HPDE6-E6E7 (cell line): ENCODE results near the gene MOSMO.
"Not testable (repeated sequence)": the region's sequence is repeated elsewhere in the genome, so short reads cannot be mapped to it uniquely, and the experiment has no call there.

Experiments
- DNase-seq: peaks from one replicate; pipeline ENCODE4 v3.0.0; 2011; ENCODE audit warnings: missing footprints; ENCODE audit errors: extremely low spot score

Gene MOSMO

DNA sequence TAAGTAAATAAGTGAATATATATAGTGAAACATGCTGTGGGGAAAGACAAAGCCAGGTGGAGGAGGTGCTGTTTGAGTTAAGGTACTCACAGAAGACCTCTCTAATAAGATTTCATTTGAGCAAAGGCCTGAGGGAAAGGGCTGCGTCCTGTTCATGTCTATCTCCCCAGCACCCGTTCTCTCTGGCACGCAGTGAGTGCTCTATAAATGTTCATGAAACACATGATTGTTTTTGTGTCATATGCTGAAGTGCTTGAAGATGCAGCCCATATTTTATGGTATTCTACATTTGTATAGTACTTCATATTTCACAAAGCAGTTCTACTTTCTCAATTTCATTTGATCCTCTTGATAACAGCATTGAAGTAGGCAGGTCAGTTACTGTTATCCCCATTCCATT lies 85.4 kb downstream of the MOSMO start:
- no peak for DNase-seq

- DNase-seq = no peak
Measured at GRCh38 chr16:22093996-22094395, 86.1 kb downstream of the MOSMO start.

GRCh38 chr16:22098405-22099255 lies 90.7 kb downstream of the MOSMO start:
- peak; percentile 61 for DNase-seq

DNA sequence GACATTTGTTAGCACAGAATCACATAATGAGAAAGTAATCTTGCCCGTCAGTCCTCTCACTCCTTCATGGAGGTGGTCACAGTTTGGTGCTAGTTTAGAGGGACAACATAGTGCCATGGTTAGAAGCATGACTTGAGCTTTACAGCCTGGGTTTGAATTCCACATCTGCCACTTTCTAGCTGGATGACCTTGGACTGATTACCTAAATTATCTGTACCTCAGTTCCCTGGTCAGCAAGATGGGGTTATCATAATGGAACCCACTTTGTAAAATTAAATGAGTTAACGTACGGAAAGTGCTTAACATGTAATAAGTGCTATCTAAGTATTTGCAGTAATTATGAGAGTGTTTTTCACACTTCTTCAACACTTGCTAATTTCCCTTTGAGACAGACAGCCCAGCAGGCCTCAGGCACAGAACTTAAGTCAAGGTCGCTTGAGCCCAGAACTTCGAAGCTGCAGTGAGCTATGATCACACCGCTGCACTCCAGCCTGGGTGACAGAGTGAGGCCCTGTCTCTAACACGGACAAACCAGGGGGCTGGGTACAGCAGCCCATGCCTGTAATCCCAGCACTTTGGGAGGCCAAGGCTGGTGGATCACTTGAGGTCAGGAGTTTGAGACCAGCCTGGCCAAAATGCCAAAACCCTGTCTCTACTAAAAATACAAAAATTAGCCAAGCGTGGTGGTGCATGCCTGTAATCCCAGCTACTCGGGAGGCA lies 91.5 kb downstream of the MOSMO start:
- no peak for DNase-seq

- no peak for DNase-seq
Measured at GRCh38 chr16:22103441-22103840, 95.5 kb downstream of the MOSMO start.

GRCh38 chr16:22109258-22109898 lies 101.5 kb downstream of the MOSMO start:
- DNase-seq = no peak

GRCh38 chr16:22111629-22112028 lies 103.7 kb downstream of the MOSMO start:
- DNase-seq = not testable (repeated sequence)

DNA sequence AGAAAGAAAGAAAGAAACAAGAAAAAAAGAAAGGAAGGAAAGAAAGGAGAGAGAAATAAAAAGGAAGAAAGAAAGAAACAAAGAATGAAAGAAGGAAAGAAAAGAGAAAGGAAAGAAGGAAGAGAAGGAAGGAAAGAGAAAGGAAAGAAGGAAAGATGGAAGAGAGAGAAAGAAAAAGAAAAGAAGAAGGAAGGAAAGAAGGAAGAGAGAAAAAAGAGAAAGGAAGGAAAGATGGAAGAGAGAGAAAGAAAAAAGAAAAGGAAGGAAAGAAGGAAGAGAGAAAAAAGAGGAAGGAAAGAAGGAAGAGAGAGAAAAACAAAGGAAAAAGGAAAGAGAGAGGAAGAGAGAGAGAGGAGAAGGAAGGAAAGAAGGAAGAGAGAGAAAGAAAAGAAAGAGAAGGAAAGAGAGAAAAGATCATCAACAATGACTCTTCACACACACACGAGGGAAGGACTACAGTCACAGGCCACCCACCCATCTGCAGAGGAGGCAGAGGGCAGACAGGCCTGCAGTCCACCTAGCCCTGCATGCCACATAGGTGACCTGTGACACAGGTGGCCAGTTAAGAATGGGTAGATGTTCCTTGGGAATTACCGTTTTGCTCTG lies 108.3 kb downstream of the MOSMO start:
- no peak for DNase-seq

DNA sequence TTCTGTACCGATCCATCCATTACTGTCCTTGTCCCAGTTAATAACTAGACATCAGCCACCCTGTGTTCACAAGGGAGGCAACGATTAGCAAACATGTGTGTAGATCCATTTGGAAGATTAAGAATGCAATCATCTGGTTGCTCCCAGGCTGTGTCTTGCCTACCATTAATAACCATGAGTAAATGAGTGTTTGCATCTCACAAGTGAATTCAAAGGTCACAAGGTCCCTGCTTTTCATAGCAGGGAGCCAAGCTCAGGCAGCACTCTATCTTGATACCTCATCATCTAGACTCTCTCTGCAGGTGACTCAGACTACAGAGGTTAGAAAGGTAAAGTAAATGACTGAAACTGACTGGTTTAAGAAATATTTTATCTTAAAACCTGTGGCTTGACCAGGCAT lies 109.7 kb downstream of the MOSMO start:
- peak; percentile 62 for DNase-seq

- no peak for DNase-seq
Measured at GRCh38 chr16:22120440-22120839, 112.5 kb downstream of the MOSMO start.

DNA sequence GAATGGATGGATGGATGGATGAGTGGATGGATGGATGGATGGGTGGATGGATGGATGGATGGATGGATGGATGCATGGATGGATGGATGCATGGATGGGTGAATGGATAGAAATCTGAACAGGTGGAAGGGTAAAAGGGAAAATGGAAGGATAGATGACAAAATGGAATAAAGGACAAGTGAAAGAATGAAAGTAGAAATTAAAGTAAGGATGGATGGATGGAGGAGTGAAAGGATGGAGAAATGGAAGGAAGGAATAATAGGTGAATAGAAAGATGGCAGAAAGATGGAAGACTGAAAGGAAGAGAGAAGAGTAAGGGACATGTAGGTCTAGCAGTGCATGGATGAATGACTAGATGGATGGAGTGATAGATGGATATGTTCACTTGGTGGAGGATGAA lies 114.3 kb downstream of the MOSMO start:
- no peak for DNase-seq

DNA sequence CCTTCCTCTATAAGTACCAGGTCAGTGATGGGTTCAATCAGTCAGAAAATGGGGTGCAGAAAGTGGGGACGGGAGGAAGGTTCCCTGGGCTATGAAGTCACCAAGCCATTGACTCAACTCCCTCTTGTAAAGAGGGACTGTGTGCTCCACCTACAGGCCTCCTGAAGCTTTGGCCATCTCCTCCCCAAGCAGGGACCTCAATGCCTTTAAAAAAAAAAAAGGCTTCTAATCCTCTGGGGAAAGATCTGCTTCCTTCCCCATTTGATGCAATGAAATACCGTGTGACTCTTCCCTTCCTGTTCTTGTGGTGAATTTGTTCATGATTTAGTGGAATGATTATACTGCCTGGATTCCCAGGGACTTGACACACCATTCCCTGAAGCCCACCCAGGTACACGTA lies 115.2 kb downstream of the MOSMO start:
- DNase-seq = no peak

DNA sequence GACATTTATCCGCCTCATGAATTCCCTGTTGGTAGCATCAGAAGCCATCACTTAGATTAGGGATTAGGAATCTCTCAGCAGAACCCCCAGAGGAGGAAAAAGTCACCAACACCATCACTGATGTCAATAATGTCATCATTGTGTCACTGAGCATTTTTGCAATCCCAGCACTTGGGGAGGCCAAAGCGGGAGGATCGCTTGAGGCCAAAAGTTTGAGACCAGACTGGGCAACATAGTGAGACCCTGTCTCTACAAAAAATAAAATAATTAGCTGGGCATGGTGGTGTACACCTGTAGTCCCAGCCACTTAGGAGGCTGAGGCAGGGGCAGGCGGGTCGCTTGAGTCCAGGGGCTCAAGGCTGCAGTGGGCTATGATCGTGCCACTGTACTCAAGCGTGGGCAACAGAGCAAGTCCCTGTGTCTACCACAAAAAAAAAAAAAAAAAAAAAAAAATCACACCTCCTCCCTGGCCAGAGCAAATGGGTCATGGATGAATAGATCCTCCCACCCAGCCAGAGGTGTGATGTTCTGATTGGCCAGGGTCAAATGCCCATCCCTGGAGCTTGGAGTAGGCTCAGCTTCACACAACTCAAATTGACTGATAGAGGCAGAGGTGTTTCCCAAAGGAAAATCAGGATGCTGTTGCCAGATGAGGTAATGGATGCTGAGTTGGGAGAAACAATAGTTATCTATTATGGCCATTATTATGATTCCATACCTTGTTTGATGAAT lies 116.0 kb downstream of the MOSMO start:
- DNase-seq = no peak

GRCh38 chr16:22124583-22125284 lies 116.8 kb downstream of the MOSMO start:
- no peak for DNase-seq

DNA sequence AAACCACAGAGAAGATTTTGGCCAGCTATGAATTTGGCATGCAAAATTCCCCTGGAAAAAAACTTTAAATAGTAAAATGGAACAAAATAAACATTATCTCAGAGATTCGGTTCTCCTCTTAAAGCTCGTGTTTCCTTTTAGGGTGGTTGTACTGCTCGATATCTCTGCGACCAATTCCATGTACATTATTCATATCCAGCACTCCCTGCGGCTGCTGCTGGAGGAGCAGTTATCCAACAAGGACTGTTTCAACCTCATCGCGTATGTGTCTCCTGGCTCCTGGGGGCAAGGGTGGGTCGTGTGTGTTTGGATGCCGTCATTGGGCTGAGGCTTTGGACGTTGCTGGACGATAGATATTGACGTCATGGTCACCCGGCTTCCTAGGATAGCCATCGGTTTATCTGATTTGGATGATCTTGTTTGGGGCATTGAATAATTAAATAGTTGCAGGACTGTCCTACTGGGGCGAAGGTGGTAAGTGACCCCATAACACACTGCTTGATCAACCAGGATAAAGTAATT lies 118.2 kb downstream of the MOSMO start:
- no peak for DNase-seq

DNA sequence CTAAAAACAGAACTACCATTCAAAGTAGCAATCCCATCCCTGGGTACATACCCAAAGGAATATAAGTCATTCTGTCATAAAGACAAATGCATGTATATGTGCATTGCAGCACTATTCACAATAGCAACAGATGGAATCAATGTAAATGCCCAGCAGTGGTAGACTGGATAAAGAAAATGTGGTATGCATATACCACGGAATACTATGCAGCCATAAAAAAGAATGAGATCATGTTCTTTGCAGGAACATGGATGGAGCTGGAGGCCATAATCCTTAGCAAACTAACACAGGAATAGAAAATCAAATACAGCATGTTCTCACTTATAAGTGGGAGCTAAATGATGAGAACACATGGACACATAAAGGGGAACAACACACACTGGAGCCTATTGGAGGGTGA lies 120.6 kb downstream of the MOSMO start:
- not testable (repeated sequence) for DNase-seq

GRCh38 chr16:22130528-22130927 lies 122.6 kb downstream of the MOSMO start:
- DNase-seq = no peak

DNA sequence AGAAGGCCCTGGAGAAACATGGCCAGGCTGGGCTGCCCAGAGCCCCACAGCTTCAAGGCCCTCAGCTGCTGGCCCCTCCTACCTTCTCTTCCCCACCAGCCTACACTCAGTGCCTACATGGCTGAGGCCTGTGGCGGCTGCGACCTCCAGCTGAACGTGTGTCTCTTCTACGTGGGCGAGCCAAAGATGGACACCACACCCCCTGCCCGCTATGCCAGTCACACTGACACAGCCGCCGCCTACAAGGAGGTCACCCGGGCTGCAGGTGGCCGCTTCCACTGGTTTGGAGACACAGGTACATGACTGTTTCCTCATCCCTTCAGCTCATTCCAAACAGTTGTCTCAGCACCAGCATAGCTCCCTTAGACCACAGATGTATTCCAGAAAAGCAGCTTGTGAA lies 124.9 kb downstream of the MOSMO start:
- no peak for DNase-seq
